Umbilical cord (tissue), 2 donors: ENCODE measurements around the gene MEX3A. TPM values are rescaled to one million over a fixed set of nuclear protein-coding genes. Genes with fewer than 3 reads are reported as not detected.

Source experiments
- DNase-seq: peaks from one replicate; pipeline ENCODE4 v3.0.0-alpha.2; 2015; ENCODE audit warnings: low spot score
- total RNA-seq: library from RNA; depleted of rRNA; stranded (reverse); fragments of >200 nt; gene quantifications from one replicate; pipeline ENCODE4 v1.2.3, GENCODE V29; 2014; ENCODE audit warnings: low replicate concordance; ENCODE audit not compliant: insufficient read depth

Gene MEX3A
- total RNA-seq, 1 donor from 2014 or later = 4.6 TPM

DNA sequence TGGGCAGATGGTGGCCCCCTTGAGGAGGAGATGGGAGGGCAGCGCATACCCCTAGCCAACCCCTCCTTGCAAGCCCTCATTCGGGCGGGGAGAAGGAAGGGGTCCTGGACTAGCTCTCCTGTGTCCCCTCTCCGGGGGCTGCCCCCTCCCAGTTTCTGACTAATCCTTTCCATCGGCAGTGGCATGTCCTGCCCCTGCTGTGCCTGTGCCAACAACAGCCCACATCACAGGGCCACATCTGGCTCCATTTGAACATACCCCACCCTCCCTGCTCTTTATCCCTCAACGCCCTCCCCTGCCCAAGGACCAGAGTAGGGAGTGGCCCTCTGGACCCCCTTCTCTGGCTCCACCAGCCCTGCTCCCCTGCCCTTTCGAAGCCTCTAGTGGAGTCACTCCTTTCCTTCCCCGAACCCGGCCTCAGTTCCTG is 21.3 kb upstream of the MEX3A start:
- no peak for DNase-seq

DNA sequence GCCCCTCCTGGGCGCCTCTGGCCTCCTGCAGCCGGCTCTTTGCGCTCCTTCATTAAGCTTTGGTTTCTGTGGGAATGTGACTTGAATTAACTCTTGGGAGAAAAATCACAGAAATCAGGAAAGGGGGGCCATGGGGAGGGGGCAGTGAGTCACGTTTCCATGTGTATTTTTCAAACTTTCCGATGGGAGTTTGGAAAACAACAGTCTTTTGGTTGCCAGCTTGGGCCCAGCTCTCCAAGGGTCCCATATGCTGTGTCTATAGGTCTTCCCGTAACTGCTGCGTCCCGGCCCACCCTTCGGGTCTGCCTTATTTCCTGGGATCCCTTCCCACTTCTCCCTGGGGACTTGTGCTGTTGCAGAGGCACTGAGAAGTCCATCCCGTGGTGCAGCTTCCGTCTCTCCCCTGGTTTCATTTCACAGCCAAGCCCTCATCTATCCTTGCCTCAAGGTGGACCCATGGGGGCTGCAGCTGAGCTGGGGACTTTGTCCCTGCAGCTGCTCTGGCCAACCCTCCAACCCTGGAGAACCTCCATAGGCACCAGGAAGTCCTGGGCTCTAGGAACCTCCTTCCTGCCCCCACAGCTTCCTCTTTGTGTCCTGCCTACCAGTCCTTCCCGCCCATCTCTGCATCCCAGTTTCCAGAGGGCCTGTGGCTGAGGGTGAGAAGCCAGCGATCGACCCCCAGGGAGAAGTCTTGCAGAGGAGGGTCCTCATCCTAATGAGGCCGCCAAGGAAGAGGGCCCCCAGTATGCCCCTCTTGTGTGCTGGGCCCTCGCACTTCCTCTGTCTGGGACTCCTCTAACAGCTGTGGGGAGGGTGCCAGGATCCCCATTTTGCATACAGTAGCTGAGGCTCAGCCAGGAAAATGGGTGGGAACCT is 20.6 kb upstream of the MEX3A start:
- DNase-seq = no peak

DNA sequence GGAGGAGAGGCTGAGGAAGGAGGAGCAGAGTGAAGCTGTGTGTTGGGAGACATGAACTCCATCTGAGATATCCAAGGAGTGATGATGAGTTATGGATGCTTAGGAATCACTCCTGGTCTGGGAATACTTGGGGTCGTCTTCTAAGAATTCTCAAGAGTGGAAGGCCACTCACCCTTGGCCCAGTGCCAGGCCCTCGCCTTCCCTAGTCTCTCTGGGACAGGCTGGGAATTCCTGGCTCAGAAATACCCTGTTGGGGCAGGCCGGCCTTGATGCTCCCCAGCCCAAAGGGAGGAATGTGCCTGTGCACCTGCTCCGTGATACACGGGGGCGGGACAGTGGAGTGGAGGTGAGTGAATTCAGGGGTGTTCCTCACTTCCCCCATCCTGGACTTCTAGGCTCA is 19.6 kb upstream of the MEX3A start:
- no peak for DNase-seq

DNA sequence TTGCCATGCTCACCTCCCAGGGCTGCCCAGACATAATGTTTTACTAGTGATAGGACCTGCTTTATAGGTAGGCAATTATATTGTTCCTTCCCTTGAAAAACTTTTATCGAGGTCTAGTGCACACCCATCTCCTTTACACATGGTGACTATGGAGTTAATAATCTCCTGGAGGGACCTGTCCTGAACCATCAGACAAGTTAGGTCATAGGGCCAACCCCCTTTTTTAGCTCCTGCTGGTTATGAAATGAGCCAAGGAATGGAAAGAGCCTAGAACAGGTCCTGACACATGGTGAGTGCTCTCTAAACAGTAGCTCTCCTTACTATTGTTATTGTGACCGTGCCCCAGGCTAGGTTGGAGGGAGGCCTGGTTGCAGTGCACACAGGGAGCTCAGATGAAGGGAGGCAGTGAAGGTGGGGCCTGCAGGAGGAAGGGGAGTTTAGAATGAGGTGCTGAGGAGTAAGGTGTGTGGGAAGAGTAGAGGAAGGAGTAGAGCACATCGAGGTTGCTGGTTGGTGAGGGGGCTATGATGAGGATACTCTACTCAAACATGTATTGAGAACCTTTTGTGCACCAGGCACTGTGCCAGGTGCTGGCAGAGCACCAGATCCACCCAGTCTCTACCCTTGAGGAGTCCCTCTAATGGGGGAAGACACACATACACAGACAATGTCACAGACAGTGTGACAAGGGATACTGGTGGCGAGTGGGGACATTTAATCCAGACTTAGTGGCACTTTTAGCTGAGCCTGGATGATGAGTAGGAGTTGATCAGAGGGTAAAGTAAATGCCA is 18.1 kb upstream of the MEX3A start:
- DNase-seq = no peak

DNA sequence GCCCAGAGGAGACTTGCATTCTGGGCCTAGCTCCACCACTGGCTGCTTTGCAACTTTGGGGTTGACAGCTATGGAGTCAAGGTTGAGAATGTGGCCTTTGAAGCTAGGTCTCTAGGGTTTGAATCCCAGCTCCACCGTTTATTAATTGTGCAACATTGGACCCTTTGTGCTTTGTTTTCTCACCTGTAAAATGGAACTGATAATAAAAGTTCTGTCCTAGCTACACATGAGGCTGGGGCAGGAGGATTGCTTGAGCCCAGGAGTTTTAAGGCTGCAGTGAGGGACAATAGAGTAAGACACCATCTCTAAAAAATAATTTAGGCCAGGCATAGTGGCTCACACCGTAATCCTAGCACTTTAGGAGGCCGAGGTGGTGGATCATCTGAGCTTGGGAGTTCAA is 17.0 kb upstream of the MEX3A start:
- no peak for DNase-seq

DNA sequence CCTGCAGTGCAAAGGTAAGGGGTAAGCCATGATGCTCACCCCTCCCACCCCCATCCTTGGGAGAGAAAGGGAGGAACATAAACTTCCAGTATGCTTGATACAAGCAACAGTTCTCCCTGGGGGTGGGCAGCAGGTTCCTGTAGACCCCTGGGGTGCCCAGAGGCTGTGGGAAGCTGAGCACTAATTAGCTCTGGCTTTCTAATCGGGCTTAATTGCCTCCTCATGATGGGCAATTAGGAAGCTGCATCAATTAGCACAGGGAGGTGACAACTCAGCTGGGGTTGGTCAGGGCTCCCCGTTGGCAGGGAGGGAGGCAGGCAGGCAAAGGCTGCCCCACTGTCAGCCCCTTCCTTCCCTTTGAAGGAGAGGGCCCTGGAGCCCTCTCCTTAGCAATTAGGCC is 16.5 kb upstream of the MEX3A start:
- no peak for DNase-seq

DNA sequence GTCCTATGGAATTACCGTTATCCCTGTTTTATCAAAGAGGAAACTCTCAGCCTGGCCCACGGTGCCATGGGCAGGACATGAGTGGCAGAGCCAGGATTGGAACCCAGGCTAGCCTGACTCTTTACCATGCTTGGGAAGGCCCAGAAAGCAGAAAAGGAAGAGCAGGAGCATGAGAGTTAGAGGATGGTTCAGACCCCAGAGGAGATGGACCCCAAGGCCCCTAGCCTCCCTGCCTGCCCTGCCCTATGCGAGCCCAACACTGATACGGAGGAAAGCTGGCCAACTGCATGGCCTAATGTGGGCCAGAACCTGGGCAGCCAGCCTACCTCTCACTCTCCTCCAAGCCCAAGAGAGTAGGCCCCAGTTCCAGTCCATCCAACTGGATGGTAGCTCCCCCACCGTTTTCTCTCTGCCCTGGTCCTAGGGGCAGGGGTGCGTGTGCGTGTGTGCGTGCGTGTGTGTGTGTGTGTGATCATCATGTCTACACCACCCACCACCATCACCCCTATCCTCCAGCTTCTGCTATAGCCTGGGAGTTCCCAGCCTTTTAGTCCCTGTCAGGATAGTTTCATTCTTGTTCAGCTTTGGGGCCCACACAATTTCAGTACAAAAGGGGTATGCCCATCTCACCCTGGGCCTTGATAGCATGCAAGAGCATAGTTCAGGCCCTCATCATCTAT is 15.4 kb upstream of the MEX3A start:
- DNase-seq = no peak

DNA sequence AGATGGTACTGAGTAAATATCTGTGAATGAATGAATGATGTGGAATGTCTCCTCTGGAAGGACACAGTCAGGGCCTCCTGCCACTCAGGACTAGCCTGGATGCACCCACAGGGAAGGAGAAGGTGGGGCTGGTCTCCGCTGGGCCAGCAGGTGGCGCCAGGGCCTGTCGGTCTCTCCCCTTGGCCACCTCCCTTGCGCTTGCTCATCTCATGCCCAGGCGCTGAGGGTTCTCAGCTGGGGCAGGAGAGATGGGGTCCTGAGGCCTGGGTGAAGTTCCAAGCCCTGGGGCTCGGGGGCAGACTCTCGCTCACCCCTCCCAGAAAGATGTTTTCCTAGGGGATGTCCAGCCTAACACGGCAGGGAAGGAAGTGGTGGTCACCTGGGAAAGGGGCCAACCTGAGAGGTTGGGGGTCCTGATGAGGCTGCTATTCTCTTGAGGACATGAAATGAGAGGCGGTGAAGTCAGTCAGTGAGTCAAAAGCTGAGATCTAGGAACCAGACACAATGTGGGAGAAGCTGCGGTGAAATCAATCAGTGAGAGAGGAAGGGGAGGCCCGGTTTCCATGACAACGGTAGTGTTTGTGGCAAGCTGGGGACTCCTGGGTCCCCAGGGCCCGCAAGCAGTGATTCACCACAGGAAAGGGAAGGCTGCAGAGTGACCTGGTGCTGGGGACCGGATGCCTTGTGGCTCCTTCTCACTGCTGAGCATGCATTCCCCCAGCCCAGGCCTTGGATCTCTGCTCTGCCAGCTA is 14.6 kb upstream of the MEX3A start:
- DNase-seq = peak; percentile 84

DNA sequence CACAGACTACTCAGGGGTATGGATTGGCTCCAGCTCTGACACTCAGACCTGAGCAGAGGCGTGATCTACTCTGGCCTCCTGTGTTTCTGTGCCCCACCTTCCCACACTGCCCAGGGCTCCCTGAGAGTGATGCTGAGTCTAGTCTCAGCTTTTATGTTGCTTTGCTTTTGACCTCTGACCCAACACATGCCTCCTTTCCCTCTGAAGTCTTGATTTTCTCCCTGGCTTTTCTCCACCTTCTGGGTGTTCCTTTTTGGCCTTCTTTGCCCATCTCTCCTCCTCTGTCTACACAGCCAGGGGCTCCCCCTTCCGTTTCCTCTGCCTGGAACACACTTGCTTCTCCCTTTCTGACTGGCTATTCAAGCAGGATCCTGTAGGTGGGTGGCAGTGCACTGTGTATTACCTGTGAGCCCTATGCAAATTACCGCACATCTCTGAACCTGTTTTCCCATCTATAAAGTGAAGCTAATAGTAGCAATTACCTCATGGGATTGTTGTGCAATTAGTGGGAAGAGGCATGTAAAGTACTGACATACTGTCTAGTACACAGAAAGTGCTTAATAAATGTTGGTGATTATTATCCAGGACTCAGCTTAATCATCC is 13.7 kb upstream of the MEX3A start:
- DNase-seq = no peak

DNA sequence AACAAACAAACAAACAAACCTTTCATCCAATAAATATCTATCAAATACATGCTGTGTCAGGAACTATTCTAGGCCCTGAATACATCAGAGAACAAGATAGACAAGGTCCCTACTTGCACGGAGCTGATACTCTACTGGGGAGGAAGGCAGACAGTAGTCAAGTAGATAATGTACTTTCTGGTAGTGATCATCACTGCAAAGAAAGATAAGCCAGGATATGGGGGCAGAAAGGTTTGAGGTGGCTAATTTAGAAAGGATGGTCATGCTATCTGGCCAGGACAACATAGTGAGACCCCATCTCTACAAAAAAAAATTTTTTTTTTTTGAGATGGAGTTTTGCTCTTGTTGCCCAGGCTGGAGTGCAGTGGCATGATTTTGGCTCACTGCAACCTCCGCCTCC is 9.3 kb upstream of the MEX3A start:
- no peak for DNase-seq

DNA sequence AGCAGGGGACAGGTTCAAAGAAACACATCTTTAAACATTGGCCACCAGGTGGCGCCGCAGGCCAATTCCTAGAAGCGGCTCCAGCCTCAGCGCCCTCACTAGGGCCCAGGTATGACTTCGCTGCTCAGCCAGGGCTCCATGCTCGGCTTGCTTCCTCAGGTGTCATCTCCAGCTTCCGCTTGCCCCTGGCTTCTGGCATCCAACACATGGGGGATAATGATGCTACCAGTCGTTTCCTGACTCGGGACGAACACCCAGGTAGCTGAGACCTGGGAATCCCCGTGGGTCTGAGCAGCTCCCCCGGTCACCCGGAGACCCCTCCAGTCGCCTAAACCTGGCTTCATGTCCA is 8.5 kb upstream of the MEX3A start:
- peak; percentile 85 for DNase-seq

DNA sequence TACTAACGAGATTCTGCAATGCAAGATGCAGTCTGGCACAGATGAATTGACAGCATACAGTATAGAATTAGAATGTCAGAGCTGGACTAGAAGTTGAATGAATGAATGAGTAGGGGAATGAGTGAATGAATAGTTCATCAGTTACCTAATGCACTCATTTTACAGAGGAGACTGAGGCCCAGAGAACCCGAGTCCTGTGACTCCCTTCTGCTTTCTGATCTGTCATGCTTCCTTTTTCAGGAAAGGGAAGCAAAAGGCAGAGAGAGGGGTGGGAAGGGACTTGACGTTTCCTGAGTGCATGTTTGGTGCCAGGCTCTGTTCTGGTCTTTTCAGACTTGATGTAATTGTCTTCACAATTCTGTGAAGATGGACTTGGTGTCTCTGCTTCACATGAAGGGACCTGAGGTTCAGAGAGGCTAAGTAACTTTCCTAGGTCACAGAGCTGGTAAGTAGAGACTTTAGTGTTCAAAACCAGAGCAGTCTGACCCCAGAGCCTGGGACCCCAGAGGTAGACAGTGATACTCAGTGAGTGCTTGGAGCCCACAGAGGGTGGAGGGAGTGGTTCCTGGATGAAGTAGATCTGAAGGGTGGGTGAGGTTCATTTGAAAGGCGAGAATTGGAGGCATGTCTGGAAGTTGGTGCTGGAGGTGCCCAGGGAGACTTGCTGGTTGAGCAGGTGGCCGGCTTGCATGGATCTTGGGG is 8.0 kb upstream of the MEX3A start:
- DNase-seq = no peak

DNA sequence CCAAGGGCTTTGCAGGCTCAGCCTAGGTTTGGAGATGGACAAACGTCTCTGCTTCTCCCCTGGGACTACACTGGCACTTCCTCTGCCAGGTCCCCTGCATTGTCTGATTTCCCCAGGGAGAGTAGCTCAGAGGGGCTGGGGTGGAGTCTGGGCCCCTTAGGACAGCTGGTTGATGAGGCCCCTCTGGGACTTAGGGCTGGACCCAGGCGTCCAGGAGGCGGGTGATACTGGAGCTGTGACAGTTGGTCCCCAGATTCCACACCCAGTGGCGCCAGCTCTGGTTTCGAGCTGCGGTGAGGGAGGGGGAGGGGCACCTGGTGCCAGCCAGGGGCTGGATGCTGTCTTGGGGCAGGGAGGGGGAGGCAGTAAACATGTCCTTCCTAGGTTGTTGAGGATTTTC is 7.4 kb upstream of the MEX3A start:
- no peak for DNase-seq

DNA sequence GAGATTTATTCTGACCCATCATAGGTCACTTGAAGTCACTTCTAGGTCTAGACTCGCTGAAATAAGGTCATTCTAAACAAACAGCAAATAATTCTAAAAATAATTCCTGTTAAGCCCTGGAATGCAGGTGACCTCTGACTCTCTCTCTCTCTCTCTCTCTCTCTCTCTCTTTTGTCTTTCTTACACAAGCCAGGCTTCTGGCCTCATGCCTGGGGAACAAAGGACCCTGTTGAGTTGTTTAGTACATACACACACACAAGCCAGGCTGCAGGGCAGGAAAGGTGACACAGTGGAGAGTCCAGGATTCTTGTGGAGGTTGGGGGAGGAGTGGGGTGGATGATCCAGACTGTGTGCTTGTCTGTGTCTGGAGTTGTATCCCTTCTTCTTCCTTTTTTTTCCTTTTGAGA is 4.0 kb upstream of the MEX3A start:
- no peak for DNase-seq

DNA sequence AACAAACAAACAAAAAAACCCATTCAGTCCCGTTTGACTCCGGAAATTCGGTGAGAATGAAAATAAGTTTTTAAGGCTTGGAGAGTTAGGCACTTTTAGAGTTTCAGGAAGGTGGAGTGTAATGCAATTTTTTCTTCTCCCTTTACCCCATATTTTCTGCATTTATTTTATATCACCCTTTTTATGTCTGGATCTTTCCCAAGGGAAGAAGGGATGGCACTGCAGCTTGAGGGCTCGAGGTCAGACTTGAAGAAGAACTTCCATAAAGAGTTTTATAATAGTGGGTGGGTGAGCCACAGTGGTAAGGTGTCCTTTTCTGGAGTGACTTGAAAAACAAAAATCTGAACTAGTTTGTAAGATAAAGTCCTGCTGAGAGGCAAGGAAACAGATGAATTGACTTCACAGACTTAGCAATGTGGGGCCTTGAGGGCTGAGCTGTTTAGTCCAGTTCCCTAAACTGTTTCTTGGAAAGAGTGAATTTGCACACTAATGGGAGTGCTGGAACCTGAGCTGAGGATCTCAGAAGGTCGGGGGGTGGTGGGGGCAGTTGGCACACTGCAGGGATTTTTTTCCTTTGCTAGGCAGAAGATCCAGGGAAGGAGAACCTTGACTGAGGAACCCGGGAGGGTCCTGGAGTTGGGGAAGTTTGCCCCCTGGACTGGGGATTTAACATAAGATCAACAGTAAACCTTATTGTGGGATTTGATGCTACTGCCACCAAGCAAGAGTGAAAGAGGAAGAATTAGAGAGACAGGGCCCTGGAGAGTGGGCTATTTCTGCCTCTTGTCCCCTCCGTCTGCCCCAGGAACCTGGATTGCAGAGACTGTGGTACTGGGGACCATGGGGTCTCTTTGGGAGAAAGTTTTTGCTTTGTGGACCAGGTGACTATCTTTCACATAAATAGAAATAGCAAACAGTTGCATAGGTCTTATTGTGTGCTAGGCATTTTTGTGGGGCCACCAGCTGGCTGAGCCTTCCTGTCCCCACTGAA is 1.8 kb upstream of the MEX3A start:
- no peak for DNase-seq

DNA sequence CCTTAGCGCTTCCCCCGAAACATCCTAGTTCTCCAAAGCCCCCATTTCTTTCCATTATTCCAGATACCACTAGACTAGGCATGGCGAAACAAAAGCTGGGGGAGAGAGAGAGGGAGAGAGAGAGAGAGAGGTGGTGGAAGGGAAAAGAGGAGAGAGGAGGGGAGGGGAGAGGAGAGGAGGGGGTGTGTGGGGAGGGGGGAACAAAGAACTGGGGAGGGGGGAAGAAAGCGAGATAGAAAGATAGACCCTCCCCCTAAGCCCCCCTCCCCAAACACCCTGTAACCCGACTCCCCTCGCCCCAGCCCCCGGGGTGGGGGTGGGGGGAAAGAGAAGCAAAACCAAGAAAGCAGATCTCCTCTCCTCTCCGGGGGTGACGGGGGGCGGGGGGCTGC is 352 bp downstream of the MEX3A start:
- DNase-seq = peak; percentile 51

DNA sequence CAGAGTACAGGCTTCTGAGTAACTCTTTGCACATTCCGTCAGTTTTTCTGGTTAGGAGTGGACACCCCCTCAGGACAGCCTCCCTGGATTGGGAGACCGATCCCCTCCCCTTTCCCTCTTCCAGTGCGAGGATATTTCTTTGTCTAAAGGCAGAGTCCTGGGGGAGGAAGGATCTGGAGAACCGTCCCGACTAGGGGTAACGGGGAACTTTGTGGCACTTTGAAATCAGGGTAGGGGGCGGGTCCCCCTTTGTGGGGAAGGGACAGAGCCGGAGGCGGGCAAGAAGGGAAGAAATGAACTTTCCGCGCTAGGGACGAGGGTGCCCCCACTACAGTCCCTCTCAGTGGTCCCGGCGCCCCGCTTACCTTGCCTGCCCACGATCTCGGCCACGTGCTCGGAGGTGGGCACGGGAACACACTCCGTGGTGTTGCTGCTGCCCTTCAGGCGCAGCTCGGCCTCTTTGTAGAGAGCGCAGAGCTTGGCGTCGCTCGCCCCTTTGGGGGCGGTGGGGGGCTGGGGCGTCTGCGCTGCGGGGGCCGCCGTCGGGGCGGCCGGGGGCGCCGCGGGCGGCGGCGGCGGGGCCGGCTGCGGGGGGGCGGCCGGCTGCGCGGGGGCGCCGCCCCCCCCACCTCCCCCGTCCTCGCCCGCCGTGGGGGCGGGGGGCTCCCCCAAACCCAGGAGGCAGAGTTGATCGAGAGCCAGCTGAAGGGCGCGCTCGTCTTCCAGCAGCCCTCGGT is 917 bp downstream of the MEX3A start:
- peak; percentile 47 for DNase-seq

DNA sequence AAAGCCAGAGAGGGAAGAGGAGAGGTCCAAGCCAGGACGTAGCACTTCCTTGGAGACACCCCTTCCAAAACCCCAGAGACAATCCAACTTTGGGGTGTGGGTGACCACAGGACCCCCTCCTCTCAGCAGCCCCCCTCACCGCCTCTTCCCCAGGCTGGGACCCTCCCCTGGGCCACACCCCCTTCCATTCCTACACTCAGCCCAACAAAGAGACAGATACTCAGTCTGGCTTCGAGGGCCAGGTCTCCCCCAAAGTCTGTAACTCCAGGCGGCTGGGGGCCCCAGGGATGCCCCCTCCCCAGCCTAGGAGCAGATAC is 1.4 kb downstream of the MEX3A start:
- no peak for DNase-seq
